Common myeloid progenitor, CD34-positive (primary cell): ENCODE measurements around the gene GRB2.

Experiments used
- CTCF ChIA-PET: fragments of 350-600 bp; sonication (Branson Sonifier 250); formaldehyde crosslinking; loops from one replicate; lab custom pipeline; 2021; ENCODE audit warnings: antibody characterized with exemption; lab: Charles Lee
- POLR2A ChIA-PET: fragments of 350-600 bp; sonication (Branson Sonifier 250); formaldehyde crosslinking; loops from one replicate; lab custom pipeline; 2021; ENCODE audit warnings: antibody characterized with exemption; lab: Charles Lee
- DNase-seq, 3 donors: peaks; one replicate each; pipeline versions ENCODE4 v3.0.0 to v3.0.0-alpha.2; 2013
- H3K27ac ChIP-seq, 2 experiments: 1 replicate in 1 of 2; 2 replicates in 1 of 2; pipeline ENCODE4 v1.7.0; 2013; ENCODE audit warnings: inconsistent platforms in 2 of 2, low read length in 2 of 2, mild to moderate bottlenecking in 2 of 2, low read depth in 1 of 2, moderate library complexity in 1 of 2; ENCODE audit not compliant: severe bottlenecking in 2 of 2, insufficient read depth in 1 of 2, poor library complexity in 1 of 2
- H3K27me3 ChIP-seq, 5 experiments: replicated peaks in 2 of 5; 1 replicate in 3 of 5; 2 replicates in 2 of 5; pipeline versions ENCODE4 v1.6.1 to v1.7.0; 2013; ENCODE audit warnings: low read length in 4 of 5, mild to moderate bottlenecking in 2 of 5, moderate library complexity in 2 of 5, inconsistent platforms in 1 of 5; ENCODE audit not compliant: insufficient read depth in 5 of 5, control insufficient read depth in 4 of 5
- H3K36me3 ChIP-seq, 4 experiments: 1 replicate in 2 of 4; 2 replicates in 2 of 4; pipeline versions ENCODE4 v1.6.1 to v1.7.0; 2013; ENCODE audit warnings: low read length in 3 of 4, control low read depth in 1 of 4, mild to moderate bottlenecking in 1 of 4; ENCODE audit not compliant: control insufficient read depth in 4 of 4, insufficient read depth in 4 of 4
- H3K4me1 ChIP-seq, 4 experiments: 1 replicate in 3 of 4; 2 replicates in 1 of 4; pipeline versions ENCODE4 v1.6.1 to v1.7.1; 2013; ENCODE audit warnings: low read length in 3 of 4, mild to moderate bottlenecking in 3 of 4, control low read depth in 1 of 4, inconsistent platforms in 1 of 4, moderate library complexity in 1 of 4; ENCODE audit not compliant: control insufficient read depth in 4 of 4, insufficient read depth in 4 of 4; ENCODE audit errors: control extremely low read depth in 1 of 4
- H3K4me3 ChIP-seq, 7 experiments: 1 replicate in 4 of 7; 2 replicates in 3 of 7; pipeline versions ENCODE4 v1.5.1 to v1.7.0; 2013; ENCODE audit warnings: mild to moderate bottlenecking in 7 of 7, low read length in 6 of 7, moderate library complexity in 6 of 7, inconsistent platforms in 2 of 7, low read depth in 2 of 7, control low read depth in 1 of 7; ENCODE audit not compliant: insufficient read depth in 4 of 7, control insufficient read depth in 1 of 7; ENCODE audit errors: extremely low read depth in 1 of 7
- H3K9me3 ChIP-seq, 5 experiments: 1 replicate in 4 of 5; 2 replicates in 1 of 5; pipeline versions ENCODE4 v1.6.1 to v1.7.1; 2013; ENCODE audit warnings: low read length in 4 of 5, mild to moderate bottlenecking in 2 of 5, inconsistent platforms in 1 of 5, low read depth in 1 of 5, moderate library complexity in 1 of 5; ENCODE audit not compliant: control insufficient read depth in 4 of 5, insufficient read depth in 2 of 5; ENCODE audit errors: control extremely low read depth in 1 of 5
- WGBS: methylation state at CpG from one replicate; pipeline ENCODE4 v1.1.5; 2013; ENCODE audit not compliant: insufficient coverage; 5-methylcytosine and 5-hydroxymethylcytosine counted together

GRB2 gene

GRCh38 chr17:75390982-75391381 lies 14.5 kb downstream of the GRB2 start:
- H3K4me1 ChIP-seq = peaks cover 12 to 38% (median 30%) of the 10 kb centered on the region in 4 experiments
- H3K27ac ChIP-seq = no peak overlapping the region
- no peaks in the 10 kb centered on the region for H3K9me3 ChIP-seq
- 100% methylated on average over 2 of the region's 3 CpGs for WGBS
- no peaks in the 10 kb centered on the region for H3K27me3 ChIP-seq
- peaks cover 9 to 36% (median 12%) of the 10 kb centered on the region in 4 experiments for H3K36me3 ChIP-seq
- CTCF ChIA-PET = interaction anchor here (0.6 to 3.9 kb wide), 4 partner anchors 10 to 140 kb away, joined by 3 to 9 read pairs (median 4); no protein-coding TSS in a partner anchor
- H3K4me3 ChIP-seq = no peak overlapping the region
- POLR2A ChIA-PET = interaction anchor here (0.6 kb wide), 1 partner anchor 11 kb away, joined by 4 read pairs; no protein-coding TSS in a partner anchor
- no peak for DNase-seq

- WGBS = 100% methylated on average over 1 of the region's 3 CpGs
Measured at GRCh38 chr17:75388476-75389030, 16.9 kb downstream of the GRB2 start.

GRCh38 chr17:75387771-75388170 lies 17.7 kb downstream of the GRB2 start:
- no peaks in the 10 kb centered on the region for H3K9me3 ChIP-seq
- no peak overlapping the region for H3K4me3 ChIP-seq
- no peaks in the 10 kb centered on the region for H3K27me3 ChIP-seq
- CTCF ChIA-PET = no interaction called here
- peaks cover 10 to 36% (median 11%) of the 10 kb centered on the region in 4 experiments for H3K36me3 ChIP-seq
- H3K27ac ChIP-seq = no peak overlapping the region
- WGBS = no CpG with 5 or more reads among the region's 3 CpGs
- POLR2A ChIA-PET = interaction anchor here (0.6 kb wide), 1 partner anchor 98 kb away, joined by 3 read pairs; the partner anchor contains the start of gene SLC25A19
- no peak for DNase-seq
- H3K4me1 ChIP-seq = peaks cover 0 to 9% (median 8%) of the 10 kb centered on the region in 4 experiments

More at GRCh38 chr17:75388476-75389030, 16.9 kb downstream of the GRB2 start:
- Histone ChIP-seq H3K4me3 (no peak overlapping the region), H3K27me3 (no peaks in the 10 kb centered on the region), H3K36me3 (peaks cover 9 to 43% (median 11%) of the 10 kb centered on the region in 4 experiments), H3K4me1 (peaks cover 4 to 15% (median 14%) of the 10 kb centered on the region in 4 experiments), H3K9me3 (no peaks in the 10 kb centered on the region), H3K27ac (peak overlapping the region in 1 of 2 experiments; percentile 6)
- POLR2A ChIA-PET = no interaction called here
- CTCF ChIA-PET = no interaction called here
- DNase-seq = no peak

GRCh38 chr17:75386430-75386829 lies 19.0 kb downstream of the GRB2 start:
- POLR2A ChIA-PET = no interaction called here
- Histone ChIP-seq H3K4me1 (peaks cover 0 to 9% (median 8%) of the 10 kb centered on the region in 4 experiments), H3K27ac (no peak overlapping the region)

GRCh38 chr17:75384751-75385150 lies 20.7 kb downstream of the GRB2 start:
- DNase-seq = no peak
- ChIA-PET POLR2A (no interaction called here), CTCF (interaction anchor here (1.2 to 2.3 kb wide), 3 partner anchors 9 to 20 kb away, joined by 3 to 6 read pairs (median 3); no protein-coding TSS in a partner anchor)
- Histone ChIP-seq H3K4me1 (peaks cover 0 to 10% (median 8%) of the 10 kb centered on the region in 4 experiments), H3K4me3 (no peak overlapping the region), H3K27ac (no peak overlapping the region), H3K36me3 (peaks cover 2 to 17% (median 5%) of the 10 kb centered on the region in 4 experiments), H3K9me3 (no peaks in the 10 kb centered on the region), H3K27me3 (no peaks in the 10 kb centered on the region)
- WGBS = no CpG with 5 or more reads among the region's 8 CpGs

More at GRCh38 chr17:75386430-75386829, 19.0 kb downstream of the GRB2 start:
- CTCF ChIA-PET = no interaction called here
- Histone ChIP-seq H3K9me3 (no peaks in the 10 kb centered on the region), H3K27me3 (no peaks in the 10 kb centered on the region), H3K36me3 (peaks cover 4 to 27% (median 6%) of the 10 kb centered on the region in 4 experiments), H3K4me3 (no peak overlapping the region)
- peak in 1 of 3 donors; percentile 24 for DNase-seq

- DNase-seq = no peak
- Histone ChIP-seq H3K36me3 (peaks cover under 1 to 15% (median 4%) of the 10 kb centered on the region in 4 experiments), H3K4me3 (no peak overlapping the region), H3K27ac (no peak overlapping the region), H3K9me3 (no peaks in the 10 kb centered on the region), H3K27me3 (no peaks in the 10 kb centered on the region), H3K4me1 (peaks cover 0 to 10% (median 8%) of the 10 kb centered on the region in 4 experiments)
- POLR2A ChIA-PET = interaction anchor here (1.1 kb wide), 1 partner anchor 10 kb away, joined by 4 read pairs; no protein-coding TSS in a partner anchor
- CTCF ChIA-PET = interaction anchor here (1.0 to 2.3 kb wide), 3 partner anchors 10 to 19 kb away, joined by 3 to 6 read pairs (median 3); no protein-coding TSS in a partner anchor
- WGBS = 100% methylated on average over 3 of the region's 5 CpGs
Measured at GRCh38 chr17:75383842-75384195, 21.7 kb downstream of the GRB2 start.

- no CpG with 5 or more reads among the region's 3 CpGs for WGBS
Measured at GRCh38 chr17:75380750-75381149, 24.7 kb downstream of the GRB2 start.

More at GRCh38 chr17:75380750-75381149, 24.7 kb downstream of the GRB2 start:
- ChIA-PET POLR2A (interaction anchor here (0.6 to 1.3 kb wide), 3 partner anchors 11 to 43 kb away, joined by 3 to 8 read pairs (median 4); no protein-coding TSS in a partner anchor), CTCF (interaction anchor here (0.6 to 2.7 kb wide), 12 partner anchors 9 to 326 kb away, joined by 3 to 14 read pairs (median 3); no protein-coding TSS in a partner anchor)
- DNase-seq = no peak
- Histone ChIP-seq H3K27ac (peak overlapping the region in 1 of 2 experiments; percentile 2), H3K9me3 (no peaks in the 10 kb centered on the region), H3K27me3 (no peaks in the 10 kb centered on the region), H3K4me1 (peaks cover 0 to 2% (median 0%) of the 10 kb centered on the region in 4 experiments), H3K4me3 (no peak overlapping the region), H3K36me3 (peaks cover 4 to 25% (median 9%) of the 10 kb centered on the region in 4 experiments)
